ENCODE measurements around the gene EIF4E3.

The EIF4E3 gene

GRCh38 chr3:71725271-71725991 is at the start of gene EIF4E3:
Gene EIF4E3, minus strand, starts transcription at chr3:71725402. Its CDS starts 35 bp downstream, at chr3:71725367.
- peak; percentile 38 for DNase-seq (ENCODE audit: low spot score)

- DNase-seq (ENCODE audit: low spot score) = no peak
These were observed 46.7 kb upstream of the EIF4E3 start for GRCh38 chr3:71771884-71772283.

- no peak for DNase-seq (ENCODE audit: low spot score)
These were observed 45.9 kb upstream of the EIF4E3 start for GRCh38 chr3:71771126-71771525.

DNA sequence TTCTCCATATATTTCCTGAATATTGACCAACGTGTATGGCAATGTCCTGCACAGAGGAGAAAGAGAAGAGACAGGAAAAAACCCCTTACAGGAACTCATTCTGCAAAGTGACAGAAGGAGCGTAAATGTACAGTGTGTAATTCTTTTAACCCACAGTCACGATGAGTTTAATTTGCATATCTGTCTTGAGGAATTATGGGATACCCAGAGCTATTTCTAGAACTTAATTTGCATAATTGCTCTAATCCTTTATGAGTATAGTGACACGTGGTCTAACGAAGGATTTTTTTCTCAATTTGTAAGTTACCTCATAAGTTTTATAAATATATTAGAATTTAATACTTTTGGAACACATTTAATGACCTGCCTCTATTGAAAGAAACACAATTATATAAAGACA is 38.2 kb upstream of the EIF4E3 start:
- no peak for DNase-seq (ENCODE audit: low spot score)

GRCh38 chr3:71760140-71760539 is 34.9 kb upstream of the EIF4E3 start:
- no peak for DNase-seq (ENCODE audit: low spot score)

- DNase-seq (ENCODE audit: low spot score) = no peak
These were observed 34.2 kb upstream of the EIF4E3 start for GRCh38 chr3:71759401-71759800.

DNA sequence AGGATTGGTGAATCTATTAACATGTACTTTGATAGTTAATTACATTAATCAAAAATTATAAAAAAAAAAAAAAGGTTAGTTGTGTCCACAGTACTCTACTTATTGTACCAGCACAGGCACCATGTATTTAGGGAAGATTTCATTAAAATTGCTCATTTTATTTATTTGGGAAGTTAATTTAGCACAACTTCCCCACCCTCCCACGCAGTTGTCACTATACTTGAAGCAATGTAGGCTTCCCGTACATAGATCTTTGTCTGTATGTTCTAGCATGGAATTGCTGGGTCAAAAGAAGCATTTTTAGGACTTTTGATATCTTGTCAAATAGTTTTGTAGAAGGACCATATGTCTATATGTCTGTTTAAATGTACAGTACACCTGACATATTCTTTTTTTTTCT is 32.9 kb upstream of the EIF4E3 start:
- DNase-seq (ENCODE audit: low spot score) = no peak

GRCh38 chr3:71754610-71755253 is 29.5 kb upstream of the EIF4E3 start:
- no peak for DNase-seq (ENCODE audit: low spot score)

DNA sequence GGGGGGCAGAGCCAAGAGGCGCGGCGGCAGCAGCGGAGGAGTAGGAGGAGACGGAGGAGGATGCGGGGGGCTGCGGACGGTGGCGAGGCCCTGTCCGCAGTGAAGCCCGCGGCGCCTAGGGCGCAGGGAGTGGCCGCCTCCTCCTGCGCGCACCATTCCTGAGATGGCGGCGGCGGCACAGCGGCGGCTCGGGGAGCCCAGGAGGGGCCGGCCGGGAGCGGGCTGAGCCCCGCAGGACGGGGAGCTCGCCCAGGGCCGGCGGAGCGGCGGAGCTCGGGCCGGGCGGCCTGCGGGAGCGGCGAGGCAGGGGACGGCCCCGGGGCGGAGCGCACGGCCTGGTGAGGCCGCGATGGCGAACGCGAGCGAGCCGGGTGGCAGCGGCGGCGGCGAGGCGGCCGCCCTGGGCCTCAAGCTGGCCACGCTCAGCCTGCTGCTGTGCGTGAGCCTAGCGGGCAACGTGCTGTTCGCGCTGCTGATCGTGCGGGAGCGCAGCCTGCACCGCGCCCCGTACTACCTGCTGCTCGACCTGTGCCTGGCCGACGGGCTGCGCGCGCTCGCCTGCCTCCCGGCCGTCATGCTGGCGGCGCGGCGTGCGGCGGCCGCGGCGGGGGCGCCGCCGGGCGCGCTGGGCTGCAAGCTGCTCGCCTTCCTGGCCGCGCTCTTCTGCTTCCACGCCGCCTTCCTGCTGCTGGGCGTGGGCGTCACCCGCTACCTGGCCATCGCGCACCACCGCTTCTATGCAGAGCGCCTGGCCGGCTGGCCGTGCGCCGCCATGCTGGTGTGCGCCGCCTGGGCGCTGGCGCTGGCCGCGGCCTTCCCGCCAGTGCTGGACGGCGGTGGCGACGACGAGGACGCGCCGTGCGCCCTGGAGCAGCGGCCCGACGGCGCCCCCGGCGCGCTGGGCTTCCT is 28.8 kb upstream of the EIF4E3 start, which contains the start of gene GPR27:
TSS of gene GPR27 (plus strand) at position 155 of the 909 bp plus-strand sequence. CDS start at position 350, 195 bp downstream.
- DNase-seq (ENCODE audit: low spot score) = no peak

GRCh38 chr3:71752831-71753700 is 27.9 kb upstream of the EIF4E3 start:
- DNase-seq (ENCODE audit: low spot score) = no peak

- no peak for DNase-seq (ENCODE audit: low spot score)
These were observed 26.4 kb upstream of the EIF4E3 start for GRCh38 chr3:71751602-71752001.

- DNase-seq (ENCODE audit: low spot score) = no peak
These were observed 19.5 kb upstream of the EIF4E3 start for GRCh38 chr3:71744738-71745137.

GRCh38 chr3:71742621-71743020 is 17.4 kb upstream of the EIF4E3 start:
- no peak for DNase-seq (ENCODE audit: low spot score)

GRCh38 chr3:71734881-71735280 is 9.7 kb upstream of the EIF4E3 start:
- DNase-seq (ENCODE audit: low spot score) = no peak

DNA sequence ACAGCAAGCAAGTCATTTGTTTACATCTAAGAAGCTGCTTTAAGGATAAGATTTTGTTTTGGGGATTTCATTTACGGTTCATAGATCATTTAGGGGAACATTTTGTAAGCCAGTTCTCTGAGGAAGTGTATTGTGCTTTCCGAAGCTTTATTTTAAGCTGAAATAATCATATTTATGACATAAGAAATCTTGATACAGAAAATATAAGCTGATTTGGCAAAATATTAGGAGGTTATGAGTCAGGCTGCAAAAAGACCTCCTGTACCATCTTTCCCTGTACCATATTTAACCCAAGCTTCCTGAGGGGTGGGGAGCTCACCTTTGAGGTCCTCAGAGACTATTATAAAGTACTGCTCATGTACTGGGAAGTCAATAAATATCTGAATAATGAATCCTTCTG is 8.1 kb upstream of the EIF4E3 start:
- no peak for DNase-seq (ENCODE audit: low spot score)

DNA sequence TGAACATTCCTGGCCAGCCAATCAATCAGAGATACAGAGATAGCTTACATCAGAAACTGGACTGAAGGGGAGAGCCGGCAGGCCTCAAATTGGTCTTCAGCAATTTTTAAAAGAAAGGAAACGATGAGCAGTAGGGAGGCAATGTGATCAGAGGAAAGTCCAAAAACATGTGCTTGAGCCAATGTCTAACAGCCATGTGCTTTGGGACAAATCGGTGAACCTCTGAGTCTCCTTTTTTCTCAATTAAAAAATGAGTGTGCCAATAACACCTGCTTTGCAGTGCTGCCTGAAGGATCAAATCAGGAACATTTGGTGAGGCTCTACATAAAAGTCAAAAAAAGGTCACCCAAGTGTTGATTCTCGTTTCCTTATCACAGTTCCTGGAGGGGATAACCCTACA is 7.4 kb upstream of the EIF4E3 start:
- DNase-seq (ENCODE audit: low spot score) = no peak

DNA sequence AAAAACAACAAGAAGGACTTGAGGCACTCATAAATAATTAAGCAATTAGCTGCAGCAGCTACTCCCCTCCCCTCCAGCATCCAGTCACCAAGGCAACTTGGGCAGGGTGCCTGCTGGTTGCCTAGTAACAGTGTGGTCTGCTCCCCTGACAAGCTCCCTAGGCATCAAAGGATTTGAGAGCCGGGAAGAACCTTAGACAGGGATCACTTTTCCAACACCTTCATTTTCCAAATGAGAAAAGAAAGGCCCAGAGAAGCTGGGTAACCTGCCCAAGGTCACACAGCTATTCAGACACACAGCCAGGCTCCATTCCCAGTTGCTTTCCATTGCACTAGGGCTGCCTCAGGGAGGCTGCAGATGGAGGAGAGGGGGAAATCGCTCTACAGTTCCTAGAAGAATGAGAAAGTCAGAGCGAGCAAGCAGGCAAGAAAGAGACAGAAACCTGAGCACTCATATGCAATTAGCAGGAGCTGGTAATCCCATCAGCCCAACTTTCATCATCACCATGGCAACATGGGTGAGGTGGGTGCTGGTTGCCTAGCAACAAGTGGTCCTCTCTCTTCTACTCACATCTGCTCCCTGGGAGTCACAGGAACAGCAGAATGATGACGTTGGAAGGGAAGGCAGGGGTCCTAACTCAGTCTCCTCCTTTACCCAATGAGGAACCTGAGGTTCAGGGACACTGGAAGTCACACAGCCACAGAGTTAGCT is 3.6 kb upstream of the EIF4E3 start:
- no peak for DNase-seq (ENCODE audit: low spot score)

DNA sequence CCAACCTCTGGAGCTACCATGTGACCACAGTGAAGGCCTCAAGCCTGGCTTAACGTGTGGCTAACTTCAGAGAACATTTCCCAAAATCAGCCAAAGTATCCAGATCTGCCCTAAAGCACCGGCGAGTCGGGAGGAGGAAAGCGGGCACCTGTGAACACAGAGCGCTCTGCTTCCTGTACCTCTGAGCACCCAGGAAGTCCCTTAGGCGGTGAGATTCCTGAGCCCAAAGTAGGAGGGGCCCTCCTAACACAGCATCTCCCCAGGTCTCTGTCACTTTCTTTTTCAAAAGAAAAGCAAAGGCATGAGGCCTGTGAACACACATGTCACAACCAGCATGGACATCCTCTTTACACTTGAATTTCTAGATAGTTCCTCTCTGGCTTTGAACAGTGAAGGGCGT is 944 bp upstream of the EIF4E3 start:
- no peak for DNase-seq (ENCODE audit: low spot score)

DNA sequence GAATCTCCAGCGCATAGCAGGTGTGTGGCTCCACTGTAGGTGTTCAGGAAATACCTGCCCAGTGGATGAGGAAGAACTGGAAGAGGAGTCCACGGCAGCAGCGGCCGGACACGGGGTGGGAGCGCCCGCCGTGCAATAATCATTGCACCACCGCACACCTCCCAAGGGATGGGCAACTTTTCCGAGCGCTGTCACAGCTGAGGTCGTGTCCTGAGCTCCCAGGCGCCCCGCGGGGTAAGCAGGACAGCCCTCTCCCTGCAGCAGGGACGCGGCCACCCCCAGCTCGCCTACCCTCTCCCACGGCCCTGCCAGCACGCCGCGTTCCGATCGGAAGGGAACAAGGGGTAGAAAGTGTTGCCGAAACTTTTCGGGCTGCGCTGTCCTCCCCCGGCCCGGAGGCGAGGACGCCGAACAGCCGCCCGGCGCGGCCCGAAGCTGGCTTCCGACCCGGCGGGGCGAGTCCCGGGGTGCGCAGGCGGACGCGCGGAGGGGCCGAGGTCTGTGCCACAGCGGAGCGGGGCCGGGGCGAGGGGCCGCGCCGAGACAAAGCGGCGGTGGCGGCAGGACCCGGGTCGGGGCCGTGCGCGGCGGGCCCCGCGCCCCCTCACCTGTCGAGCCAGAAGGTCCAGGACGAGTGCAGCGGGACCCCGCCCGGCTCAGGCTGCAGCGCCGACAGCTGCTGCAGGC is 475 bp downstream of the EIF4E3 start:
- DNase-seq (ENCODE audit: low spot score) = peak; percentile 31

GRCh38 chr3:71724171-71724453 is 1.1 kb downstream of the EIF4E3 start:
- DNase-seq (ENCODE audit: low spot score) = no peak

All from LoVo (cell line).